GM21529 (cell line): ENCODE data around the gene BTN1A1.

Experiments
- ATAC-seq: cut with Tn5 transposase; IDR thresholded peaks from one replicate; pipeline ENCODE4 v1.9.1; 2021; ENCODE audit not compliant: unreplicated experiment

The BTN1A1 gene

DNA sequence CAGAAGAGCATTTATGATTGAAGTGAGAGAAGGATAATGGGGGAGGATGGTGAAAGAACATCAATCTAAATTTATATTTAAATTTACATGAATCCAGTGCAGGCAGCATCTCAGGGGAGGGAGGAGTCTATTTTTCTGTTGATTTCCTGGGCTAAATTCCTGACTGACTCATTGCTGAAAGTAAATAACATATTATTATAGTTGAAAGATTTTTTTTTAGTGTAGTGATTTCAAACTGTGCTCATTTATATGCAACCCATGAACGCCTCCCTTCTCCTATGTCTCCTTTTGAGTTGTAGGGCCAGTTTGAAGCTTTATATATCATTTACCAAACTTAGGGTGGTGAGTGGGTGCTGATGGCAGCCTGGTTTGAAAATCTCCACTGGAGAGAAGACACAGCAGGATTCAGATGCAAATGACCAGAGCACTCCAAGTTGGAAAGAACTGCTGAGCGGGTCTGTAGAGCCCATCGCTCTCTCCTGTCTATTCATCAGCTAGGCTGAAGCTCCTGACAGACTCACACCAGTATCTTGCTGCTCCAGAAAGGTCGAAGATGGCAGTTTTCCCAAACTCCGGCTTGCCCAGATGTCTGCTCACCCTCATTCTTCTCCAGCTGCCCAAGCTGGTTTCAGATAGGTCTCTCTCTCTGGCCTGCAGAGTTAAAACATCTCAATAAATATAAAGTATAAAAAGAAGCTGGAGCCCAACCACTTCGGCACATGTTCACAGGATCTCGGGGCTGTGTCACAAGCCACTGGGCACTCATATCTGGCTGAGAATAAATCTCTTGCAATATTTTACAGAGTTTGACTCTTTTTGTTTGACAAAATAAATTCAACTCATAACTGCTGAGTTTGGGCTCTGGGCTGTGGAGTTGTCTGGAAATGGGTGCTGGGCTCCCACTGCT lies 24.0 kb upstream of the BTN1A1 start:
- ATAC-seq, result no peak

DNA sequence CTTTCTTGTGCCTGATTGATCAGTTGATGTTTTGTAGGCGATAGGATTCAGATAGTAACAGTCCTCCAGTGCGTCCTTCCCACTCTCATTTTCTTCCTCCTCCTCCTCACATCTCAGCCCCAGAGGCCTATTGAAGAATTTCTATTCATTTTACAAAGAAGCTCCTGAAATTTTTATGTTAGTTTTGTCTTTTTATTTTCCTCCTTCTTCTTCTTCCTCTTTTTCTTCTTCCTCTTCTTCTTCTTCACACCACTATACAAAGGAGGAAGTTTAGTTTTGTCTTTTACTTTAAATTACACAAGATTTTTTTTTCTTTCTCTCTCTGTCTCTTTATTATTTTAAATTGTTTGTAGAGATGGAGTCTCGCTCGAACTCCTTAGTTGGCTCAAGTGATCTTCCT lies 23.2 kb upstream of the BTN1A1 start:
- no peak for ATAC-seq

DNA sequence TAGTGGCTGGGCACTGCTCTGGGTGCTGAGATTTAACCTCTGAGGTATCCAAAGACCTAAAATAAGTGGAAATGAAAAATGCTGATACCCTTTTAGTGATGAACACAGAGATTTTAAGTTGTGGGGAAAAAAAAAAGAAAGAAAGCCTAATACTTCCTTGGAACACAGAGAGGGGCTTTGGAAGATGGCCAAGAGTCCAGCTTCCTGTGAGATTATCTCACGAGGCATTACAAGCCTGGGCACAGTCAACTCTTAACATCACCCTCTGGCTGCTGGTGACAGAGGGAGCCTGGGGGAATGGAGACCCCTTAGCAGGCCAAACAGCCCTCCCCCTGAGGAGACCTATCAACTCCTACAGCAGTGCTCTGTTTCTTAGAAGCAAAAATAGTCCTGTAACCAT lies 22.7 kb upstream of the BTN1A1 start:
- no peak for ATAC-seq

DNA sequence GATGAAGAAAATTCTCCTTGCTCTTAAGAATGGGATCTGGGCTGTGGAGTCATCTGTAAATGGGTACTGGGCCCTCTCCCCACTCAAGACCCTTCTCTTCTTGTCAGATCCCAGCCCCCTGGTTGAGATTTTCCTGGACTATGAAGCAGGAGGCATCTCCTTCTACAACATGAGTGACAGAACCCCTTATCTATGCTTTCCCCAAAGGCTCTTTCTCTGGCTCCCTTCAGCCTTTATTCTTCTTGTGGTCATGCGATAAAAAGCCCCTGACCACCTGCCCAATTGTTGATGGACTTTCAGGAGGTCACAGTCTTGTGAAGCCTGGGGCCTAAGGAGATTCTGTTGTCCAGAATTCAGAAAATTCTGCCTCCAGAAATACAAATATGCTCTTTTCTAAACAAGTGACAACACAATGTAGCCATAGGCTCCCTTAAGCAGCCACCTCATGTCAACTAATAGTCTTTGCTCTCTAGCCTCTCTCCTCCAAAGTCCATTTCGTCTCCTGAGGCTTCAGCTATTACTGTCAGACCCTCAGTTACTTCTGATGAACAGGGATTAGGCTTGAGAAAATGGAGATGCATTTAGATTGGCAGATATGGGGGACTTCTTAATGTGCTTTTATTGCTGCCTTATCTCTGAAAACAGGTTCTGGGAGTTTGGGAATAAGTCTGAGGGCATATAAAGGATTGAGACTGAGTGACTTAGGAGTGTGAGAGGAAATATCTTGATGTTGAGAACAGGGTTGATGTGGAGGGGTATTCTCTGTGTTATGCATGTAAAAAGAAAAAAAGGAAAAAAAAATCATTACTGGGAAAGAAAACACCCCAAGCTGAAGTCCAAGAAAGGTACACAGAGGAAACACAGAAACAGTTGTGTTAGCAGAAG lies 21.8 kb upstream of the BTN1A1 start:
- no peak for ATAC-seq

DNA sequence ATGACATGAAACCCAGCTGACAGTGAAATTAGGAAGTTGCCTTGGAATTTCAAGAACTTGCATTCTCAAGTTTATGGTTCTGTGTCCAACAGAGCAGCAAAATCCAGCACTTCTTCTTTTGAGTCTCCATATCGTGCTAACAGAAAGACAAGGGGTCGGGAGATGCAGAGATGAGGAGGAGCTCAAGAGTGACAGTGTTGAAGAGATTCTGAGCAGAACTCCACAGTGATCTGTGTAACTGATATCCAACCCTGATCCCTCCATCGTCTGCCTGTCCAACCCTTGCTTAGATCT lies 21.2 kb upstream of the BTN1A1 start:
- no peak for ATAC-seq

DNA sequence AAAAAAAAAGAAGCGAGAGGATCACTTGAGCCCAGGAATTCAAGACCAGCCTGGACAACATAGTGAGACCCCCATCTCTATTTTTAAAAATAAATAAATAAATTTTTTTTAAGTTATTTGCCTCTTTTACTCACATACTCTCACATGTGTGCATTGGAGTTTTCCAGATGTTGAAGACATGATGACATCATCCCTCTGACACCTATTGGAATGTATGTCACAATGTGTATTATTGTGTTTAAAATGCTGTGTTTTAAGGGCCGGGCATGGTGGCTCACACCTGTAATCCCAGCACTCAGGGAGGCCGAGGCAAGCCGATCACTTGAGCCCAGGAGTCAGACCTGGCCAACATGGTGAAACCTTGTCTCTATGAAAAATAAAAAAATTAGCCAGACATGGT lies 17.8 kb upstream of the BTN1A1 start:
- no peak for ATAC-seq

DNA sequence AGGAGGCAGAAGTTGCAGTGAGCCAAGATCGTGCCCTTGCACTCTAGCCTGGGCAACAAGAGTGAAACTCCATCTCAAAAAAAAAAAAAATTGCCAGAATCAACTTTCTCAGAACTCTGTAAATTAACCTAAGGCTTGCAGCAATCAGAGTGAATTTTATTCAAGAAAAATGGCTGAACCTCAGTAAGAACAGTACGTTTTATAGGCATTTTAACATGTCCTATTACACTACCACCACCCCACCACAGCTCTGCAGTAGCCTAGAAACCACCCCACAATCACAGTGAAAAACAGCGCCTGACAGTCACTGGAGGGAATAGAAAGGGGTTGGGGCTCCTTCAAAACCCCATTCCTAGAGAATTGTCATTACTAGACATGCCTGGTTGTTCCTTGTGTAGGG lies 16.4 kb upstream of the BTN1A1 start:
- no peak for ATAC-seq

DNA sequence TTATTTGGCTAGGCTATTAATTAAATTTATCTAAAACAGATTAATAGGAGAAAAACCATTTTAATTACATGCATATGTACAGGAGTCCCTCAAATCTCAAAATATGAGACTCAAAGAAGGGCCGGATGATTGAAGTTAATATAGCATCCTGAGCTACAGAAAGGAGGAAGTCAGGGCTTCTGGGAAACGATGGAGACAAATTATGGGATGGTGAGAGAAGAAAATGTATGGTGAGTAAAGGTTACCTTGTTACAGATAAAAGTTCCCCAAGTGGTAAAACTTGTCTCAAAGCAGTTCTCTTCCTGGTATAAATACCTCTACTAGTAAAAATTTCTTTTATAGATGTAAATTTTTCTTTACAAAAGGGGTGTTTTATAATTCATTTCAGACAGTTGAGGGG lies 15.9 kb upstream of the BTN1A1 start:
- no peak for ATAC-seq

DNA sequence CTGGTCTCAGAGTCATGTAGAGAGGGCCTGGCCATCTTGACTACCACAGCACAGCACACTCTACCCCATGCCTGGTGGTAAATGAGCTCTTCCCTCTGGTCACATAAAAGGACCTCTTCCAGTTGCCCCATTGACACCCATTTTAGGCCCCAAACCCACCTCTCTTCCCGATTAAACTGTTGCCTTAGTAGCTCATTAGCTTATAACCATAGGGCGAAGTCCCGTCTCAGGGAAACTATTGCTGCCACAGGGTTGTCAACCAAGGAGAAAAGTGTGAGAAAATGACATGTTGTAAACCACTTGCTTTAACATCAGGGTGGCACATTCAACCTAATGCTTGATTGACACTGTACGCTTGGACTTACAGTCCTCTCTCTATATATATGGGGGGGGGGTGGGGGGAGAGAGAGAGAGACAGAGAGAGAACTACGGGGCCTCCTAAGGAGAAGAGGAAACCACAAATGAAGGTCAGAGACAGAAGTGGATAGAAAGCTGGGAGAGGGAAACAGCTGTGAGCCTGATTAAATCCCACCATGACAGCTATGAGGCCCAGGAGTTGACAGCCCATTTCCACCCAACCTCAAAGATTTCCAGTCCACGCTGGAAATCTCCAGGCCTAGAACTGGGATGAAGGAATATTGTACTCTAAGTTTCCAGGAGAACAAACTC lies 14.9 kb upstream of the BTN1A1 start:
- no peak for ATAC-seq

DNA sequence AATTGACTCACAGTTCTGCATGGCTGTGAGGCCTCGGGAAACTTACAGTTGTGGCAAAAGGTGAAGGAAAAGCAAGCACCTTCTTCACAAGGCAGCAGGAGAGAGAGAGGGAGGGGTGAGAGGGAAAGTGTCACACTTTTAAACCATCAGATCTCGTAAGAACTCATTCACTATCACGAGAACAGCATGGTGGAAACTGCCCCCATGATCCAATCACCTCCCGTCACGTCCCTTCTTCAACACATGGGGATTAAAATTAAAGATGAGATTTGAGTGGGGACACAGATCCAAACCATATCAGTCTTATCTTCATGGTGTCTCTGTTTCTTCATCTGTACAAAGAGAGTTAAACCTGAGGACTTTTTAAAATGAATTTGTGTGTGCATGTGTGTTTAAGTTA lies 13.7 kb upstream of the BTN1A1 start:
- ATAC-seq, result no peak

DNA sequence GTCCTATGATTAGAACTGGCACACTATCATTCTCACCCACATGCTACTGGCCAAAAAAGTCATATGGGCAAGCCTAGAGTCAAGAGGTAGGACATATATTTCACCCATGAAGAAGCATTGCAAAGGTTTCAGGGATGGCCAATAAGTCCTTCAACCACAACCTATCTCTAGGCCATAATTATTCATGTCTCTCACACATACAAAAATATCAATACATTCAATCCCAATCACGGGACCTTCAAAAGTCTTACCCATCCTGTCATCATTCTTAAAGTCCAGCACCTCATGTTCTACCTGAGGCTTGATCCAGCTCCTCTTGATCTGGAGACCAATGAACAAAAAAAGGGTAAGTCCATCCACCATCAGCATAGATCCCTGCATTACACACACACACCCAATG lies 12.6 kb upstream of the BTN1A1 start:
- no peak for ATAC-seq

DNA sequence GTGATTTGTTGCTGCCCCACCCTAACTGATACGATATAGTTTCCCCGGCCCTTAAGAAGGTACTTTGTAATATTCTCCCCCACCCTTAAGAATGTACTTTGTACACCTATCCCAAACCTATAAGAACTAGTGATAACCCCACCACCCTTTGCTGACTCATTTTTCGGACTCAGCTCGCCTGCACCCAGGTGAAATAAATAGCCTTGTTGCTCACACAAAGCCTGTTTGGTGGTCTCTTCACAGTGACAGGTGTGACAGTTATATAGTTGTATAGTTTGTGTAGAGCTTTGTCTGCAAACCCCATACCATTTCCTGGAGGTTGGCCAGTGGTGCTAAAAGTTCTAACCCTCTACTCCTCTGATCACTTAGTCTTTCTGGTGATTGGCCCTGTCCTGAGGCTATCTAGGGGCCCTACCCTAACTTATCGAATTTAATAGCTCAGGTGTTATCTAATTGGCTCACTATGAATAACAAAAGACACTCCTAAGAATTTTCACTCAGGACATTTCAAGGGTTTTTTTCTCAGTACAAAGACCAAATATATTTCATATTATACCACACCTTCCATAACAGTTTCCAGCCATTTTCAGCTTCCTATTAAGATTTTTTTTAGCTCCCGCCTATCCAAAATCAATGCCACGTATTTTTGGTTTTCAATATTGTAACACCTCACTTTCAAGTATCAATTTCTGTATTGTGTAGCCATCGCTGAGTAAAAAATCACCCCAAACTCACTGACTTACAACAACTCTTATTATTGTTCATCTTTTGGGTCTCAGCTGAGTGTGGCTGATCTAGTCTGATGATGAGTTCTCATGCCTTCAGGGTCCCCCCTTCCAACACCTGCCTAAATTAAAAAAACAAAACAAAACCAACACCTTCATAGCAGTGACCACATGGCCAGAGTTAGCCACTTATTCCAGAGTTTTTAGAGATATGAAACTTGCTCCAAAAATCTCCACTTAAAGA lies 9.8 kb upstream of the BTN1A1 start:
- no peak for ATAC-seq

DNA sequence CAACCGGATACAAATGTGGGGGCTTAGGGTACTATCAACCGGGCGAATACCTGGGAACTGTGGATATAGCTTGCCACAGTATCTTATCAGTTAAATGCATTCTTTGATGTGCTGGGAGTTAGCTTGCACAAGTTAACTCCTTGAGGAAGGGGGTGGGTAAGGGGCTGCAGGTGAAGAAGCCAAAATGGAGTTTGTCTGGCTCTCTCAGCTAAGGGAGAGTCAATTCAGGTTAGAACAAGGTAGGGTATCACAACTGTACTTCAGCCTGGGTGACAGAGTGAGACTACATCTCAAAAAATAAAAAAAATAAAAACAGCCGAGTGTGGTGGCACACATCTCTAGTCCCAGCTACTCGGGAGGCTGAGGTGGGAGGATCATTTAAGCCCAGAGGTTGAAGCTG lies 8.5 kb upstream of the BTN1A1 start:
- ATAC-seq, result no peak

DNA sequence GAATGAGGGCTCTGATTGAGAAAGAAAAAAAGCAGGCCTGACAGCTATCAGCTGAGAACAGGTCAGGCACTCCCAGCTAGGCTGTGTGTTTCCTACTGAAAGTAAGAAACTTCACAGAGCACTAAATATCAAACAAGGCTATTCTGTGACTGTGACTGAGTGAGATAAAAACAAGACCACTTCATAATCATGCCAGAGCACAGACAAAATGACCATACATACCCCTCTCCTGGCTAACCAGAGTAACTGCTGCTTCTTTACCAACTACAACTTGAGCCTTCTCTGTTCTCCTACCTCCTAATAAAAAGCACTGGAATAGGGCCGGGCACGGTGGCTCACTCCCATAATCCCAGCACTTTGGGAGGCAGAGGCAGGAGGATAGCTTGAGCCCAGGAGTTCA lies 6.8 kb upstream of the BTN1A1 start:
- ATAC-seq, result peak; percentile 57

DNA sequence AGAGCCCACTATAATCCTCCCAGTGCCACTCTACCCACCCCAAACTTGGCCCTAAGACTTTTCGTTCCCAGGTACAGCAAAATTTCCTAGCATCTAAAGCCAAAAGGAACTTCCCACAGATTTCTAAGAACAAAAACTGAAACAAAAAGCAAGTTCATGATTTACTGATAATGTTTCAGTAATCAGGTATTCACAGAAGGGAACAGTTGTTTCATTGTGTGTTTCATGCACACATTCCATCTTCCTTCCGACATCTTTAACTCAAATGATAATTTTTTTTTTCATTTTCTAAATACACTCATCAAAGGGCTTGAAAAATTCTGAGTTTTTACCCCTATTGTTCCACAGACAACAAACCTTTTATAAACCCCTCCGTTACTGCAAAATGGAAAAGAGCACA lies 6.0 kb upstream of the BTN1A1 start:
- ATAC-seq, result no peak

DNA sequence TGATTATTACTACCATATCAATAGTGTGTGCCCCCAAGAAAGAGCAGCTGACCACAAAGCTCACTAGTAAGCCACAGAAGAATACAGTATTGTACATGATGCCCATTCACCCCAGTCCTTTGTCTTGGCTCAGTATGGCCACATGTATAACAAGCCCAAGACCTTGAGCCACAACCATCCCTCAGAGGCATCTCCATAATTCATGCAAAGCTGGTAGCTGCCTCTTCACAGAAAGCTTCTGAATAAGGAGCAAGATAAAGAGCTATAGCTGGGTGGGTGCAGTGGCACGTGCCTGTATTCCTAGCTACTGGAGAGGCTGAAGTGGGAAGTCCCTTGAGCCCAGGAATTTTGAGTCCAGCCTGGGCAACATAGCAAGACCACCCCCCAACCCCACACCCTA lies 4.8 kb upstream of the BTN1A1 start:
- no peak for ATAC-seq

DNA sequence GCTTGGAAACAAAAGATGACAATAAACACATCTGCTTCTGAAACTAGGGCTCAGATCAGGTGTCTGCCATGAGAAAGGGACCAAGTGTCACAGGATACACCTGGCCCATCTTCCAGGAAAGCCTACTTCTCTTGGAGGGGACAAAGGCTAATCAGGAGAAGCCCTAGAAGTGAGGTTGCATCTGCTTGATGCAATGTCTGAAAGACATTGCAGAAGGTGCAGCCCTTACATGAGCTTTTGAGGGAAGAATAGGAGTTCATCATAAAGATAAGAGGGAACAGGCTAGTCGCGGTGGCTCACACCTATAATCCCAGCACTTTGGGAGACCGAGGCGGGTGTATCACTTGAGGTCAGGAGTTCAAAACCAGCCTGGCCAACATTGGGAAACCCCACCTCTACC lies 2.5 kb upstream of the BTN1A1 start:
- no peak for ATAC-seq

DNA sequence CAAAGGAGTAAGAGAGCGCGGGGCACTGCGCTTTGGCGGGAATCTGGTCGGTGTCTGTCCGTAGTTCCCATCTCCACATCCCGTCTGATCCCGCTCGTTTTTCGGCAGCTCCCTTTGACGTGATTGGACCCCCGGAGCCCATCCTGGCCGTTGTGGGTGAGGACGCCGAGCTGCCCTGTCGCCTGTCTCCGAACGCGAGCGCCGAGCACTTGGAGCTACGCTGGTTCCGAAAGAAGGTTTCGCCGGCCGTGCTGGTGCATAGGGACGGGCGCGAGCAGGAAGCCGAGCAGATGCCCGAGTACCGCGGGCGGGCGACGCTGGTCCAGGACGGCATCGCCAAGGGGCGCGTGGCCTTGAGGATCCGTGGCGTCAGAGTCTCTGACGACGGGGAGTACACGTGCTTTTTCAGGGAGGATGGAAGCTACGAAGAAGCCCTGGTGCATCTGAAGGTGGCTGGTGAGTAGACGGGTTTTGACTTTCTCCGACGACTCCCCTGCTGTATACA lies 1.4 kb downstream of the BTN1A1 start:
- ATAC-seq, result no peak

DNA sequence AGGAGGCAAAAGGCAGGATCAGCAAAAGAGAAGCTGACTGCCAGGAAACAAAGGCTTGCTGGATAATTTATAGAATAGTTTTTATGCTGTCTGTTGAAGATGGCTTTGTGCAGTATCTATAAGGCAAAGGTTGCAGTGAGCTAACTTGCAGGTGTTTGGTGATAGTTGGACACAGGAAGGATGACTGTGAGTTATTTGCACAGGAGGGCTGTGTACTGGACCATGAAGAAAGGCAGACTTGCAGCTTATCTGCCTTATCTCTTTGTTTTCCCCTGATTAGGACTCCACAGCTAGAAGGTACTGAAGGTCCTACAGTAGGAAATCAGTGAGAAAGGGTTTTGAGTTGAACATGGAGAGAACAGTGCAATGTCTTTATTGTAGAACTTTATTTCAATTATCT lies 2.1 kb downstream of the BTN1A1 start:
- ATAC-seq, result peak; percentile 79

DNA sequence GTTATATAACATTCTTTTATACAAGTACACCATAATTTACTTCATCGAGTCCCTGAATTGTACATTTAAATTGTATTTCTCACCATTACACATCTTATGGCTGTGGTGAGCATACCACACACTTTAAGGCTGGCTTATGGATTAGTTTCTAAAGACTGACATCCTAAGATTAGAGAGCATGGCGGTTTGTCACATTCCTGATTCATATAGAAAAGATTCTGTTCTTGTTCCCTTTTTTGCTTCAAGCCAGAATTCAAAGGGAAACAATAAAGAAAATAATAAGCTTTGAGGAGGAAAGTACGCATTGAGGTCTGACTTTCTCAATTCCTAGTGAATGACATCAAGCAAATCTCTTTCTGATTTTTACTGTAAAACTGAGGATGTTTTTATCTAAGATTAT lies 2.5 kb downstream of the BTN1A1 start:
- no peak for ATAC-seq

DNA sequence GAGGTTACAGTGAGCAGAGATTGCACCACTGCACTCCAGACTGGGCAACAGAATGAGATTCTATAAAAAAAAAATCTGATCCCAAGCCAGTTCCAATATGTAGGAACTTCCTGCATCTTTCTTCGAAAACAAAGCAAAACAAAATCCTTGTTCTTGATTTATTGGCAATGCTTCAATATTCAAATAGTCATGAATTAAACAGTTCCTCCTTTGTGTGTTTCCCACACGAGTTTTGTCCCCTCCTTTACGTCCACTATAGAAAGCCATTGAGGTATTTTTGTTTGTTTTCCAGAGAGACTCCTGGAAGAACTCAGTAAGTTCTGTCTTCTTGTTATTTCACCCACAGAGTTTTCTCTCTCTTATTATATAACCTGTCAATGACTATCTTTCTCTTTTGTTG lies 7.6 kb downstream of the BTN1A1 start:
- ATAC-seq, result no peak
